ENCODE data around the gene KLHL30.

GRCh38 chr2:238104226-238104690 lies 34.2 kb upstream of the KLHL30 start:
- TF ChIP-seq CTCF (IDR thresholded peaks at IDR 0.05) (no peak), POLR2A (IDR thresholded peaks at IDR 0.05) (no peak)

Measured in heart left ventricle (tissue), 13 donors.